Measurements from ENCODE around the gene NHSL2.
"Not testable (repeated sequence)": the region's sequence is repeated elsewhere in the genome, so short reads cannot be mapped to it uniquely, and the experiment has no call there.

NHSL2 gene

GRCh38 chrX:72041871-72042851 is 131.5 kb downstream of the NHSL2 start:
- DNase-seq (ENCODE audit: low read depth in 2 of 2): no peak

GRCh38 chrX:72042852-72043248 is 132.2 kb downstream of the NHSL2 start:
- no peak for DNase-seq (ENCODE audit: low read depth in 2 of 2)

- no peak for DNase-seq (ENCODE audit: low read depth in 2 of 2)
Observed at GRCh38 chrX:72043636-72044035, 133.0 kb downstream of the NHSL2 start.

GRCh38 chrX:72045141-72045540 is 134.5 kb downstream of the NHSL2 start:
- no peak for DNase-seq (ENCODE audit: low read depth in 2 of 2)

GRCh38 chrX:72045552-72046277 is 135.1 kb downstream of the NHSL2 start:
- no peak for DNase-seq (ENCODE audit: low read depth in 2 of 2)

GRCh38 chrX:72046447-72046846 is 135.8 kb downstream of the NHSL2 start:
- no peak for DNase-seq (ENCODE audit: low read depth in 2 of 2)

GRCh38 chrX:72048510-72049455 is 138.1 kb downstream of the NHSL2 start:
- no peak for DNase-seq (ENCODE audit: low read depth in 2 of 2)

GRCh38 chrX:72050011-72050410 is 139.4 kb downstream of the NHSL2 start:
- DNase-seq (ENCODE audit: low read depth in 2 of 2): no peak

GRCh38 chrX:72051589-72051988 is 140.9 kb downstream of the NHSL2 start:
- DNase-seq (ENCODE audit: low read depth in 2 of 2): no peak

GRCh38 chrX:72052415-72053090 is 141.9 kb downstream of the NHSL2 start:
- no peak for DNase-seq (ENCODE audit: low read depth in 2 of 2)

- DNase-seq (ENCODE audit: low read depth in 2 of 2): no peak
Observed at GRCh38 chrX:72053508-72053907, 142.9 kb downstream of the NHSL2 start.

- DNase-seq (ENCODE audit: low read depth in 2 of 2): no peak
Observed at GRCh38 chrX:72054779-72055489, 144.3 kb downstream of the NHSL2 start.

GRCh38 chrX:72057331-72057730 is 146.7 kb downstream of the NHSL2 start:
- no peak for DNase-seq (ENCODE audit: low read depth in 2 of 2)

- no peak for DNase-seq (ENCODE audit: low read depth in 2 of 2)
Observed at GRCh38 chrX:72057849-72058248, 147.2 kb downstream of the NHSL2 start.

GRCh38 chrX:72058346-72058745 is 147.7 kb downstream of the NHSL2 start:
- DNase-seq (ENCODE audit: low read depth in 2 of 2): not testable (repeated sequence)

- DNase-seq (ENCODE audit: low read depth in 2 of 2): no peak
Observed at GRCh38 chrX:72060196-72060920, 149.7 kb downstream of the NHSL2 start.

GRCh38 chrX:72060921-72061490 is 150.4 kb downstream of the NHSL2 start:
- DNase-seq (ENCODE audit: low read depth in 2 of 2): no peak

GRCh38 chrX:72062916-72063315 is 152.3 kb downstream of the NHSL2 start:
- DNase-seq (ENCODE audit: low read depth in 2 of 2): no peak

Data from stimulated activated CD8-positive, alpha-beta memory T cell treated with anti-CD3 and anti-CD28 coated beads, Interleukin-7, amount 100 ng/mL, for 1 hour (primary cell).